NCI-H2107 treated with DMSO at 0.1 percent for 48 hours (cell line): Measurements from ENCODE around the gene NAB1.
"Not testable (repeated sequence)": the region's sequence is repeated elsewhere in the genome, so short reads cannot be mapped to it uniquely, and the experiment has no call there.

Experiments
- DNase-seq: peaks from one replicate; lab custom pipeline; 2025; ENCODE audit not compliant: unreplicated experiment; lab: John Stamatoyannopoulos, UW

The NAB1 gene

GRCh38 chr2:190708650-190709049 is 59.8 kb downstream of the NAB1 start:
- not testable (repeated sequence) for DNase-seq

- no peak for DNase-seq
These were observed 62.2 kb downstream of the NAB1 start for GRCh38 chr2:190711069-190711468.

GRCh38 chr2:190713471-190713870 is 64.6 kb downstream of the NAB1 start:
- no peak for DNase-seq

GRCh38 chr2:190714958-190715357 is 66.1 kb downstream of the NAB1 start:
- DNase-seq = no peak

- DNase-seq = no peak
These were observed 67.4 kb downstream of the NAB1 start for GRCh38 chr2:190716176-190716807.

- DNase-seq = no peak
These were observed 68.4 kb downstream of the NAB1 start for GRCh38 chr2:190717306-190717705.

GRCh38 chr2:190717764-190718651 is 69.1 kb downstream of the NAB1 start:
- peak; percentile 30 for DNase-seq

- no peak for DNase-seq
These were observed 70.0 kb downstream of the NAB1 start for GRCh38 chr2:190718652-190719526.

- no peak for DNase-seq
These were observed 71.4 kb downstream of the NAB1 start for GRCh38 chr2:190720276-190720675.

- DNase-seq = no peak
These were observed 71.8 kb downstream of the NAB1 start for GRCh38 chr2:190720691-190721090.

GRCh38 chr2:190722061-190722759 is 73.3 kb downstream of the NAB1 start:
- no peak for DNase-seq

- DNase-seq = no peak
These were observed 74.0 kb downstream of the NAB1 start for GRCh38 chr2:190722835-190723234.

- no peak for DNase-seq
These were observed 74.7 kb downstream of the NAB1 start for GRCh38 chr2:190723397-190724090.

- no peak for DNase-seq
These were observed 77.4 kb downstream of the NAB1 start for GRCh38 chr2:190726255-190726654.

GRCh38 chr2:190736355-190736754 is 87.5 kb downstream of the NAB1 start:
- DNase-seq = no peak

GRCh38 chr2:190740449-190740848 is 91.6 kb downstream of the NAB1 start:
- DNase-seq = no peak
